KOPT-K1 (cell line): ENCODE measurements around the gene CASK.

ENCODE experiments used
- H3K27ac ChIP-seq: fragments of 200-600 bp; sonication (generic); 2 replicates; pipeline ENCODE4 v1.5.1; 2016; ENCODE audit warnings: antibody characterized with exemption, mild to moderate bottlenecking, low read depth, low read length; ENCODE audit not compliant: poor library complexity, severe bottlenecking
- H3K36me3 ChIP-seq: fragments of 200-600 bp; sonication (generic); 2 replicates; pipeline ENCODE4 v1.5.1; 2017; ENCODE audit warnings: antibody characterized with exemption, mild to moderate bottlenecking, low read length, moderate library complexity; ENCODE audit not compliant: insufficient read depth
- H3K9me3 ChIP-seq: fragments of 200-600 bp; sonication (generic); 2 replicates; pipeline ENCODE4 v1.5.1; 2017; ENCODE audit warnings: antibody characterized with exemption, low read length, mild to moderate bottlenecking; ENCODE audit not compliant: insufficient read depth, poor library complexity, severe bottlenecking

Gene CASK

DNA sequence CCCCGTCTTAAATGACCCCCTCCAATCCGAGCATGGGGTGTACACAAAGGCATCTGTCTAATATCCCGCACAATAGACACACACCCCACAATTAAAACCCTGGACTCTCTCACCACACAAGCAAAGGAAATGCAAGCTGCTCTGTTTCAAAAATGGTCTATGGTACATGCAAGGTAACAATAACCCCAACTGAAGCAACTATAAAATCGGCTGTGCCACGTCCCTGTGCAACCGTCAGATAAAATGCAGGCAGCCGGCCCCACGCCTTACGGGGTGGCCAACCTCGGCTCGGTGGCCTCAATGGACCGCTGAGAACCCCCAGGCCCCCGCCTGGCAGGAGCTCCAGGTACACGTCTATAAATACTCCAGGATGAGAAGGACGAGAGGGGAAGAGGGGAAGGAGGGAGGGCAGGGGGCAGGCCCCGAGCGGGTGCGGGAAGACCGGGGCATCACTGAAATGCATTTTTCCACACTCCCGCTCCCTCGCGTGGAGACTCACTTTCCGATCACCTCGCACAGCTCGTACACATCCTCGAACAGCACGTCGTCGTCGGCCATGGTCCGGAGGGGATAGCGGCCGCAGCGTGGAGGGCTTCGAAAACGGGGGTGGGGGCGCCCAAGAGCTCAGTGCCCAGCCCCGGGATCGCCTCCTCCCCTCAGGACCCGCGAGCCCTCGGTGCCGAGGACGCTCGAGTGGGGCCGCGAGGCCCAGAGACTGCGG, 763 bp downstream of the CASK start:
- Histone ChIP-seq H3K27ac (peak overlapping the region; percentile 73), H3K9me3 (no peaks in the 10 kb centered on the region), H3K36me3 (no peaks in the 10 kb centered on the region)

DNA sequence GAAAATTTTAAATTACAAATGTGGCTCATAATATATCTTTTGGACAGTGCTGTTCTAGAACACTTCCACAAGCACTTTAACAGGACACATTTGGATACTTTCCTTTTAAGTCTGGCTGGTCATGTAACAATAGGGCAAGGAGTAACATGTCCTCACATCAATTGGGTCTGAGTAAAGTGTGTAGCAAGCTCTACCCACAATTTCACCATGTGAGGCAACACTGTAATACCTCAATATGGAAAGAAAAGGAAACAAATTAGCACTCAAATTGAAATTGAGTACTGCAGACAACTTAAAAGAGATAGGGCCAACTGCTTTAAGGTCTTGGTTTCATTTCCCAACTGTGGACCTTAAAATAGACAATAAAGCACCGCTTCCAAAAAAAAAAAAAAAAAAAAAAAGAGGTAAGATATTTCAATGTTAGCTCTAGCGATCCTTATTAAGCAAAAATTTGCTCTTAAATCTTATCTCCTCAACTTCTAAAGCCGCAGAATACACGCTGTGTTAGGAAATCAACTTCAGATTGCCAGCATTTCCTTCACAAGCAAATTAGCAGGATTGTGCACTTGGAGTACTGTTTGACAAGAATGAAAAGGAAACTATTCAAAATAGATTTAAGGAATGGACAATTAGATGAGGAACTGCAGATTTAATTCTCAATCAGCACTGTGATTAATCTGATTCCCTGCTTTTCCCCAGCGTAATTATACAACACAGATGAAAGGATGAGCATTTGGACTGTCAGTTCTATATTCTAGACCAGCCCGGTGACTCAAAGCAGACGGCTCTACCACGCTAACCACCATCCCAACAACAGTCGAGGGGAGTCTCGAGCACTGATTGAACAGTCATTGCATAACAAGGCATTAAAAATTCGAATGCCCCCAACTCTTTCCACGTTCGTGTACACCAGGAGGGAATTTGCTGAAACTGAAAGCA, 1.6 kb downstream of the CASK start:
- no peaks in the 10 kb centered on the region for H3K9me3 ChIP-seq
- peak overlapping the region; percentile 73 for H3K27ac ChIP-seq
- H3K36me3 ChIP-seq: no peaks in the 10 kb centered on the region

DNA sequence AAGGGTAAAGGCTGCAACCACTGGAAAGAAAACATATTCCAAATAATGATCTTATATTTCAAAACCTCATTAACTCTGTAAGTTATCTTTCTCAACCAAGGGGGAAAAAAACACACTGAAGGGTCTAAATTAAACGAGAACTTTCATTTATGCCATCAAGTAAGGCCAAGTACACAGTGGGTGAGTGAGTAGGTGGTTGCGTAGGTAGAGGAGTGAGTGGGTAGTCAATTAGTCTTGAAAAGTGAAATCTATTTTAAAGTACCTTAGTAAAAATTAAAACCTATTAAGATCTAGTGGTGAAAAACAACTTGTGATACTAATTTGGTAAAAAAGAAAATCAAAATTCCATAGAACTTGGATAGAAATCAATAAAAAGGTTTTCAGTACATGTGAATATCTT, 3.5 kb downstream of the CASK start:
- Histone ChIP-seq H3K9me3 (no peaks in the 10 kb centered on the region), H3K27ac (no peak overlapping the region), H3K36me3 (no peaks in the 10 kb centered on the region)

DNA sequence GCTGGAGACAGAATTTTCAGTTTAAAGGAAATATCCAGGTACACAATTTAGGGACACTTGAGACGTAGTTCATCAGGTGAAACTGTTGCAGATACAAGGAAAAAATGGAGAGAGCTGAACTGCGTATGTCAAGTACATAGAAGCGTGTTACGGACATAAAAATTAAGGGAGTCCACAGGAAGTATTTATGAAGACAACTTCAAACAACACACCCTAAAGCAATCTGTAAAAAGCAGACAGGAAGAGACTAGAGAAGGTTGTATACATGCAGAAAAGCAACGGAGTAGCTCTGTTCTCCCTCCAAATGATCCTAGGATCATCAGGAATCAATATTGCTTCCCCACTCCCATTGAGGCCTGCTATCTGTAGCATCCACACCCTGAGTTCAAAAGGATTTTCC, 5.8 kb downstream of the CASK start:
- H3K9me3 ChIP-seq: no peaks in the 10 kb centered on the region
- peak overlapping the region; percentile 36 for H3K27ac ChIP-seq
- H3K36me3 ChIP-seq: no peaks in the 10 kb centered on the region

DNA sequence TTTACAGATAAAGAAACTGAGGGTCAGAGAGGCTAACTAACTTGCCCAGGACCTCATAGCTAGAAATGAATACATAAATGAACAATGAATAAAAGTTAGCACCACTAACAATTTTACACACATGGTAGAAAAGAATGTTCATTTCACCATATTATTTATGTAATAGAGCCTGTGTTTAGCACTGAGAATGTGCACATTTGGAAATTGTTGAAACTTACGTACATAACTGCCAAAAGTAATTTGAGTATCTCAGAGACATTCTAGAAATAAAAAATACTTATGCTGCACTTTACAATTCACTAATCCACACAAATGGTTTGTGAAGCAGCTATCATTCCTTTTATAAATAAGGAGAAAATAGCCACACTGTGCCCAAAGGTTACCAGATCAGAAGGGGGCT, 9.9 kb downstream of the CASK start:
- Histone ChIP-seq H3K27ac (no peak overlapping the region), H3K9me3 (no peaks in the 10 kb centered on the region), H3K36me3 (no peaks in the 10 kb centered on the region)

DNA sequence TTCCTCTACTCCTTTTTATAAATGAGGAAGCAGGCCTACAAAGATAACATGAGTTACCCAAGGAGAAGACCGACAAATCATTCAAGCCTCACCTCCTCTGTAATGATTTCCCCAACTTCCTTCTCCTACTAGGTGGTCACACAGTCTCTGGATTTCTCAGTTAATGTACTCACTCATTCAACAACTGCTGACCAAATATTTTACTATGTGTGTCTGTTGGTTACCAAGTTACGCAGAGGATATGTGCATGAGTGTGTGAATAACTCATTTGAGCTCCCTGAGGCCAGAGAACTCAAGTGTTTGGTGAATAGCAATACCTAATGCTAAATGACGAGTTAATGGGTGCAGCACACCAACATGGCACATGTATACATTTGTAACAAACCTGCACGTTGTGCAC, 10.4 kb downstream of the CASK start:
- H3K9me3 ChIP-seq: peaks cover 4% of the 10 kb centered on the region
- H3K27ac ChIP-seq: no peak overlapping the region
- no peaks in the 10 kb centered on the region for H3K36me3 ChIP-seq

DNA sequence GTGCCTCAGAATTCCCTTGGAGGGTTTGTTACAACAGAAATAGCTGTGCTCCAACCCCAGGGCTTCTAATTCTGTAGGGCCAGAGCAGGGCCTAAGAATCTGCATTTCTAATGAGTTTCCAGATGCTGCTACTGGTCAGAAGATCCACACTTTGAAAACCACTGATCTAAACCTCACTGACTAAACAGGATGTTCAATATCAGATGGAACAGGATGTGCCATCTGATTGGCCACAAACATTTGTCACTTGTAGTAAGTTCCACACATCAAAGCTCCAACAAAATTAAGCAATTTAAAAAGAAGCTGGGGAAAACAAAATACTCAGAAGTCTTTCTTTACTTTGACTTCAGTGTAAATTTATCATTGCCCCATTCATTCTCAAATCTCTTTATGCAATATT, 14.3 kb downstream of the CASK start:
- peaks cover 32% of the 10 kb centered on the region for H3K9me3 ChIP-seq
- no peaks in the 10 kb centered on the region for H3K36me3 ChIP-seq

GRCh38 chrX:41906515-41907187, 16.7 kb downstream of the CASK start:
- Histone ChIP-seq H3K36me3 (peaks cover 6% of the 10 kb centered on the region; the same call in 1 of the 2 replicates), H3K27ac (no peak overlapping the region), H3K9me3 (peaks cover 48% of the 10 kb centered on the region)

More for the DNA sequence above, 14.3 kb downstream of the CASK start:
- H3K27ac ChIP-seq: no peak overlapping the region

GRCh38 chrX:41903544-41903943, 19.8 kb downstream of the CASK start:
- H3K36me3 ChIP-seq: peaks cover 10% of the 10 kb centered on the region; the same call in 1 of the 2 replicates
- H3K9me3 ChIP-seq: peaks cover 75% of the 10 kb centered on the region
- H3K27ac ChIP-seq: no peak overlapping the region

DNA sequence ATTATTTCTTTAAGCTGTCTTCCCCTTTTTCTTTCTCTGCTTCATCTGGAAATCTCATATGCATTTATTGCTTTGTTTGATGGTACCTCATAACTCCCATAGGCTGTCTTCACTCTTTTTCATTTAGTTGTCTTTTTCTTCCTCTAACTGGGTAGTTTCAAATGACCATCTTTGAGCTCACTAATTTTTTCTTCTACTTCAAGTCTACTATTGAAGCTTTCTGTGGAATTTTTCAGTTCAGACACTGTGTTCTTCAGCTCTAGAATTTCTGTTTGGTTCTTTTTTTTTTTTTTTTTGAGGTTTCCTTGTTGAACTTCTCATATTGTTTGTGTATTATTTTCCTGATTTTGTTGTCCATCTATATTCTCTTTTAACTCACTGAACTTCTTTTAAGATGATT, 23.0 kb downstream of the CASK start:
- Histone ChIP-seq H3K36me3 (peaks cover 10% of the 10 kb centered on the region; the same call in 1 of the 2 replicates), H3K27ac (no peak overlapping the region), H3K9me3 (peaks cover 67% of the 10 kb centered on the region)

DNA sequence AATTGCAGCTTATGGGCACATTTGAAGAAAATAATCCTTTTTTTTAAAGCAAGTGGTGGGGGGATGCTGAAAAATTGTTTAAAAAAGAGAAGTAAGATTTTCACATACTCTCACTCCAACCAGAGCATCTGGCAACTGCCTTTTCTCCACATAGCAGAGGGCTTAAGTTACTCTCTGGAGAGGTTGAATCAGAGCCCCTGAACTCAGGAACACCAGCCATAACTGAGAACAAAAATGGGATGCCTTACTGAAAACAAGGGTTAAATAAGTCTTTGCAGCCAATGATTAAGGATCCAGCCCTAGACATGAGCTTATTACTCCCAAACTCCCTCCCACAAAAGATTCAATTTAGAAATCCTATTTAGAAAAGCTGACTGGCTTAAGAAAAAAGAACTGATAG, 27.5 kb downstream of the CASK start:
- Histone ChIP-seq H3K9me3 (peaks cover 57% of the 10 kb centered on the region), H3K27ac (no peak overlapping the region), H3K36me3 (no peaks in the 10 kb centered on the region)

DNA sequence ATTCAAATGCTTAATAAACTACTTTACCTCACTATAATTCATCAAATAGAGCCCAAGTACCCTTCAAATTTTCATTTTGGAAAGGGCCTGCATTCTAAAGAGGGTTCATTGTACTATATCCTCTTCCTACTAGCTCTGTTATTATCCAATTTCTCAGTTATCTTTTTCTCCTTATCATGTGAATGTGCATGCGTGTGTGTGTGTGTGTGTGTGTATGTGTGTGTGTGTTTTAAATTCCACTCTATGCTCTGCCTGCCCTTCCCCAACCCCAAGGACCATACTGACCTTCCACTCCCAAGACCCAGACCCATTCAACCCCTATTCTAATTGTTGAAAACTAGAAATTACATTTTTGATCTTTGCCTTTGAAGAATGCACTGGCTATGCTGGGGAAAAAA, 33.3 kb downstream of the CASK start:
- Histone ChIP-seq H3K9me3 (peaks cover 20% of the 10 kb centered on the region), H3K27ac (no peak overlapping the region), H3K36me3 (no peaks in the 10 kb centered on the region; the same call in 1 of the 2 replicates)

GRCh38 chrX:41889317-41890025, 33.9 kb downstream of the CASK start:
- peaks cover 20% of the 10 kb centered on the region for H3K9me3 ChIP-seq
- no peaks in the 10 kb centered on the region; the same call in 1 of the 2 replicates for H3K36me3 ChIP-seq
- no peak overlapping the region for H3K27ac ChIP-seq

- Histone ChIP-seq H3K9me3 (peaks cover 9% of the 10 kb centered on the region), H3K36me3 (no peaks in the 10 kb centered on the region; the same call in 1 of the 2 replicates), H3K27ac (no peak overlapping the region)
Measured at GRCh38 chrX:41887691-41888090, 35.7 kb downstream of the CASK start.
